PC-9 (cell line): Measurements from ENCODE around the gene ANO4. TPM values are rescaled to one million over a fixed set of nuclear protein-coding genes. Genes with fewer than 3 reads are reported as not detected.

ENCODE experiments used
- BruUV-seq: library from RNA; stranded (reverse); fragments of 400-500 nt; replicated peaks from 2 replicates; lab custom pipeline; 2021; lab: Mats Ljungman, UMichigan
- CTCF ChIA-PET: fragments of 300-600 bp; sonication (Branson Sonifier 250); formaldehyde crosslinking; loops from one replicate; lab custom pipeline; 2022; ENCODE audit warnings: antibody characterized with exemption; lab: Charles Lee
- POLR2A ChIA-PET: fragments of 300-600 bp; sonication (Branson Sonifier 250); formaldehyde crosslinking; loops from one replicate; lab custom pipeline; 2022; ENCODE audit warnings: antibody characterized with exemption; ENCODE audit not compliant: unreplicated experiment; lab: Charles Lee
- DNase-seq, 2 experiments: peaks; one replicate each; pipeline versions ENCODE4 v3.0.0 to v3.0.0-alpha.2; 2015 to 2022; ENCODE audit warnings: mixed read lengths in 1 of 2
- H2AFZ ChIP-seq: fragments of 200-600 bp; sonication (generic); 2 replicates; pipeline ENCODE4 v1.8.1; 2017; ENCODE audit warnings: antibody characterized with exemption
- H3F3A ChIP-seq: fragments of 200-600 bp; sonication (generic); 2 replicates; pipeline ENCODE4 v1.8.1; 2017; ENCODE audit warnings: antibody characterized with exemption, mild to moderate bottlenecking, low read depth; ENCODE audit not compliant: insufficient read depth
- H3K27ac ChIP-seq: fragments of 200-600 bp; sonication (generic); 2 replicates; pipeline ENCODE4 v1.6.1; 2016; ENCODE audit warnings: mixed run types
- H3K27me3 ChIP-seq: fragments of 200-600 bp; sonication (generic); 2 replicates; pipeline ENCODE4 v1.6.1; 2016; ENCODE audit warnings: low read depth, mixed run types; ENCODE audit not compliant: insufficient read depth
- H3K36me3 ChIP-seq: fragments of 200-600 bp; sonication (generic); 2 replicates; pipeline ENCODE4 v1.6.1; 2016; ENCODE audit warnings: low read depth, mixed run types
- H3K4me1 ChIP-seq: fragments of 200-600 bp; sonication (generic); replicated peaks from 2 replicates; pipeline ENCODE4 v1.6.1; 2016; ENCODE audit warnings: mixed run types; ENCODE audit not compliant: insufficient read depth
- H3K4me2 ChIP-seq: fragments of 200-600 bp; sonication (generic); 2 replicates; pipeline ENCODE4 v1.6.1; 2017; ENCODE audit warnings: mixed run types
- H3K4me3 ChIP-seq: fragments of 200-600 bp; sonication (generic); 2 replicates; pipeline ENCODE4 v1.6.1; 2016; ENCODE audit warnings: mixed run types
- H3K79me2 ChIP-seq: fragments of 200-600 bp; sonication (generic); 2 replicates; pipeline ENCODE4 v1.6.1; 2017; ENCODE audit warnings: low read depth, mixed run types
- H3K9me2 ChIP-seq: fragments of 200-600 bp; sonication (generic); 2 replicates; pipeline ENCODE4 v1.8.1; 2017; ENCODE audit warnings: mild to moderate bottlenecking; ENCODE audit not compliant: insufficient read depth
- H3K9me3 ChIP-seq: fragments of 200-600 bp; sonication (generic); 2 replicates; pipeline ENCODE4 v1.8.1; 2016; ENCODE audit warnings: low read depth; ENCODE audit not compliant: insufficient read depth
- H4K20me1 ChIP-seq: fragments of 200-600 bp; sonication (generic); 2 replicates; pipeline ENCODE4 v1.8.1; 2017; ENCODE audit not compliant: insufficient read depth
- CTCF ChIP-seq: fragments of 200-600 bp; sonication (generic); conservative IDR thresholded peaks from 2 replicates; pipeline ENCODE4 v1.6.1; 2017; ENCODE audit warnings: mixed run types, antibody characterized with exemption, mild to moderate bottlenecking, moderate library complexity
- EZH2 ChIP-seq: fragments of 200-600 bp; sonication (generic); IDR thresholded peaks from 2 replicates; pipeline ENCODE4 v1.8.0; 2017; ENCODE audit warnings: antibody characterized with exemption, low read depth
- intact Hi-C: fragments of 100-400 bp; cut with micrococcal nuclease; formaldehyde crosslinking; loops from one replicate; pipeline ENCODE4 v1.10.0; 2022; ENCODE audit not compliant: unreplicated experiment
- total RNA-seq: library from RNA; stranded (reverse); gene quantifications from 2 replicates; pipeline ENCODE4 v1.2.3, GENCODE V29; 2021

The ANO4 gene
- total RNA-seq, 1 experiment from 2014 or later: not detected

- Histone ChIP-seq H3K9me3 (no peaks in the 10 kb centered on the region), H3K4me1 (no peaks in the 10 kb centered on the region), H3K4me2 (no peak overlapping the region), H3K79me2 (no peaks in the 10 kb centered on the region), H3K9me2 (no peaks in the 10 kb centered on the region), H3F3A (no peaks in the 10 kb centered on the region), H4K20me1 (no peaks in the 10 kb centered on the region), H3K27ac (no peak overlapping the region), H2AFZ (no peak overlapping the region), H3K36me3 (no peaks in the 10 kb centered on the region), H3K4me3 (no peak overlapping the region), H3K27me3 (peaks cover 53% of the 10 kb centered on the region)
- intact Hi-C loops: no loop called here
- DNase-seq: no peak
- ChIA-PET CTCF (no interaction called here), POLR2A (no interaction called here)
- no TSS peak for BruUV-seq
- TF ChIP-seq EZH2 (no peak), CTCF (no peak)
These were observed 3.9 kb downstream of the ANO4 start for GRCh38 chr12:100798286-100799160.

DNA sequence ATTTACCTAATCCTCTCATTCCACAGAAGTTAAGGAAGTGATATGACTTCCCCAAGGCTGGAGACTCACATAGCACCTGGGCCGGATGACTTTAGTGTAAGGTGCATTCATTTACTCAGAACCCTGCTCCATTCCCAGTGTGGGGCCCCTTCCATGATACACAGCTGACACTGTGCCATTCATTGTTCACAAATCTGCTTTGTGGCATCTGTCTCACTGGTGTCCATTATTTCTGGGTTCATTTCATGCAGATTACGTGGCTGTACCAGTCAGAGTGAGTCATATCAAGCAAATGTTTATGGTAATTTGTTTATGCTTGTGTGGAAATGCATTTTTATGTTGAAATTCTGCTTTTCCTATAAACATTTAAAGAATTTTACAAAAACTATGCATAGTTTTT is 5.2 kb downstream of the ANO4 start:
- no peak for DNase-seq
- Histone ChIP-seq H3K27ac (no peak overlapping the region), H3K36me3 (no peaks in the 10 kb centered on the region), H4K20me1 (no peaks in the 10 kb centered on the region), H2AFZ (no peak overlapping the region), H3K4me1 (no peaks in the 10 kb centered on the region), H3K27me3 (peaks cover 40% of the 10 kb centered on the region), H3F3A (no peaks in the 10 kb centered on the region), H3K4me2 (no peak overlapping the region), H3K9me2 (no peaks in the 10 kb centered on the region), H3K4me3 (no peak overlapping the region), H3K9me3 (no peaks in the 10 kb centered on the region), H3K79me2 (no peaks in the 10 kb centered on the region)
- no TSS peak for BruUV-seq
- POLR2A ChIA-PET: no interaction called here
- CTCF ChIA-PET: no interaction called here
- intact Hi-C loops: no loop called here
- TF ChIP-seq CTCF (no peak), EZH2 (no peak)

- TF ChIP-seq EZH2 (no peak), CTCF (no peak)
- Histone ChIP-seq H3K4me2 (no peak overlapping the region), H3K9me2 (no peaks in the 10 kb centered on the region), H3K9me3 (no peaks in the 10 kb centered on the region), H3F3A (no peaks in the 10 kb centered on the region), H3K79me2 (no peaks in the 10 kb centered on the region), H3K4me1 (no peaks in the 10 kb centered on the region), H3K4me3 (no peak overlapping the region), H3K36me3 (no peaks in the 10 kb centered on the region), H3K27ac (no peak overlapping the region), H4K20me1 (no peaks in the 10 kb centered on the region), H3K27me3 (peaks cover 31% of the 10 kb centered on the region), H2AFZ (no peak overlapping the region)
- intact Hi-C loops: no loop called here
- BruUV-seq: no TSS peak
- CTCF ChIA-PET: no interaction called here
- POLR2A ChIA-PET: no interaction called here
- no peak for DNase-seq
These were observed 6.1 kb downstream of the ANO4 start for GRCh38 chr12:100800723-100801122.
